NCI-H1417 treated with DMSO at 0.1 percent for 48 hours (cell line): ENCODE data around the gene REN.

Experiments used
- DNase-seq: peaks from one replicate; lab custom pipeline; 2025; lab: John Stamatoyannopoulos, UW

REN gene

GRCh38 chr1:204166219-204166618 is at the start of gene REN:
Gene REN (minus strand): TSS chr1:204166337. CDS start chr1:204166293, 44 bp downstream.
- DNase-seq: no peak

DNA sequence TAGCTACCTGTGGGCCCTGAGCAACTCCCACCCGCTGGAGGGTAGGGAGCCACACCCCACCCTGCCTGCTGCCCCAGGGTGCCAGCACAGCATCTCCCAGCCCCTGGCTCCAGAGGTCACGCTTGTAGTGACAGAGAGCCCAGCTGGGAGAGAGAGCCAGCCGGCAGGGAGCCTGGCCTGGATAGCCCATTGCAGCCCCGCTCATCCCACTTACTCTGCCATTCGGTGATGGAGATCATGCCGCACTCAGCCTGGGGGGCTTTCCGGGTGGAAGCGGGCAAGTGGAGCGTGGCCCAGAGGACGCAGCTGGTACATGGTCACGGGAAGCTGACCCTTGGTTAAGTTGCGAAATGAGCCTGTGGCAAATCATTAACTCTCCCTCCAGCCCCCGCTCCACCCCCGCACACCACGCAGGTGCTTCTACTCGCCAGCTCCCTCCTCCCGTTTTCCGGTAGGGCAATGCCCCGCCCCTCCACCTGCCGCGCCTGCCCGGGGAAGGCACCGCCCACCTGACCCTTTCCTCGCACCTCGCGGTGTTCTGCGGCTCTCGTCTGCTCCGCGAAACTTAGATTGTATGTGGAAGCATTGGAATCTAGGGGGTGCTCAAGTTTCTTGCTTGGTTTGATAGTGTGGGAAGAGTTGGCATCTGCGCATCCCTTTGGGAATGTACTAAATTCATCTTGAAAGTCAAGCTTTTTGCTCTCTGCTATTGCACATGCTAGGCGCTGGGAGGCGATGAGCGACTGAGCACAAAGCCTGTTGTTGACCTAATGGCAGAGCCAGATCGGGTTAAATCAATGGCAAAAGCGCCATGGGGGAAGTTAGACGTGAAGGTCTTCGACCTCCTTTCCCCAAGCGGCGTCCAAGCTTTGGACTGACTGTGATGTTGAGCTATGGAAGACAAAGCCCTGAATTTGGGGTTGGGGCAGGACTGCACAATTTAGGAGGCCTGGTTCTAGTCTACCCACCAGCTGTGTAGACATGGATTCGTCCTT is 47.8 kb upstream of the REN start, which contains the start of gene GOLT1A:
TSS of gene GOLT1A (minus strand) at position 321 of the 995 bp plus-strand sequence. CDS start at position 239, 82 bp downstream.
- DNase-seq: peak; percentile 7

- DNase-seq: no peak
Observed at GRCh38 chr1:204212715-204213114, 46.6 kb upstream of the REN start.

GRCh38 chr1:204211046-204211445 is 44.9 kb upstream of the REN start:
- DNase-seq: no peak

DNA sequence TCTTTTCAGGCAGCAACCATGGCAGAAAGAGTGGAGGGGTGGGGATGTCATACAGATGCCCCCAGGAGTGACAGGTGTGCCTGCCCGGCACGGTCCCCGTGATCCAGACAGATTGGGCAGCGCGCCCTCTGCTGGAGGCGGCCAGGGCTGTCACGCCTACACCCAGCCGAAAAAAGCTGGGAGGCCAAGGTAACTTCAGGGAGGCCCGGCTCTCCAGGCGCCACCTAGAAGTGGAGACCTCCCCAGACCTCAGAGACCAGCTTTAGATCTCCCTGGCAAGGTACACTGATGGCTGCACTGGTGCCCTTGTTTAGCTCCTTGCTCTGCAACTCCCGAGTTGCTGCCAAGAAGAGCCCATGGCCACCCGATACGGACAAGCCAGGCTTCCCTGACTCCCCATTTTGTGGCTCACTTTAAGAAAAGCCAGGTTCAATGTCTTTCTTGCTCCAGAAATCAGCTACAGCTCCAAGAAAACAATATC is 41.0 kb upstream of the REN start:
- no peak for DNase-seq

DNA sequence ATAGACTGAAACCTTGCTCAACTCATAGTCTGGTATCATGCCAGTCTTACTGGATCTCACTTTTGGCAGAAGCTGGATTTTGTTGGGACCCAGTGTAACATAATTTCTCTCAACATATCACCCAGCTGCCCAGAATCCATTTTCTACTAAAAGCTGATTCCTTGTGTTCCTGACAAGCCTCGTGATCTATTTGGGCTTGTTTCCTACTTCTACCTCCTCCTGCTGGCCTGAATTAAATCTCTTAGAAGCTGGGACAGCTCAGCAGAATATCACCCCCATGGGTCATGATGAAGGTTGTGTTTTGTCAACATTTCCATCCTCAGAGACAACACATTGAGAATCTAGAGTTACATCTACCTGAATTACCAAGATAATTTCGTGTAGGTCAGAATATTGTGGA is 40.0 kb upstream of the REN start:
- no peak for DNase-seq

GRCh38 chr1:204205486-204205885 is 39.3 kb upstream of the REN start:
- DNase-seq: no peak

- DNase-seq: no peak
Observed at GRCh38 chr1:204204944-204205343, 38.8 kb upstream of the REN start.

- no peak for DNase-seq
Observed at GRCh38 chr1:204203206-204203767, 37.1 kb upstream of the REN start.

DNA sequence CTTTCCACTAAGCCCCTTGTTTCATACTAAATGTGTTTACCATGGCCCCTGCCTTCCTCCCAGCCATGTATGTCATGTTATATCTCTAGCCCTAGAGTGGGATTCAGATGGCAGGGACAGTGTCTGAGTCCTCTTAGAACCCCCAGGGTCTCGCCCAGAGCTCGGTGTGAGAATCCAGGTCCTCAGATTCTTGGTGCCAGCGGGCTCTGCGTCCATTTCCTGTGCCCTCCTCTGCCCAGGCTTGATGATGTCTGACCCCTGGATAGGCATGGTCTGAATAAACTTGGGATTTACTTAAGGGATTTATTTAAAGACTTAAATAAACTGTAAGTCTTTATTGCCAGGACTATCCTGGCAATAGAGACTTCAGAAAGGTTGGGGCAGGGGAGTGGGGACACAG is 36.3 kb upstream of the REN start:
- DNase-seq: no peak

DNA sequence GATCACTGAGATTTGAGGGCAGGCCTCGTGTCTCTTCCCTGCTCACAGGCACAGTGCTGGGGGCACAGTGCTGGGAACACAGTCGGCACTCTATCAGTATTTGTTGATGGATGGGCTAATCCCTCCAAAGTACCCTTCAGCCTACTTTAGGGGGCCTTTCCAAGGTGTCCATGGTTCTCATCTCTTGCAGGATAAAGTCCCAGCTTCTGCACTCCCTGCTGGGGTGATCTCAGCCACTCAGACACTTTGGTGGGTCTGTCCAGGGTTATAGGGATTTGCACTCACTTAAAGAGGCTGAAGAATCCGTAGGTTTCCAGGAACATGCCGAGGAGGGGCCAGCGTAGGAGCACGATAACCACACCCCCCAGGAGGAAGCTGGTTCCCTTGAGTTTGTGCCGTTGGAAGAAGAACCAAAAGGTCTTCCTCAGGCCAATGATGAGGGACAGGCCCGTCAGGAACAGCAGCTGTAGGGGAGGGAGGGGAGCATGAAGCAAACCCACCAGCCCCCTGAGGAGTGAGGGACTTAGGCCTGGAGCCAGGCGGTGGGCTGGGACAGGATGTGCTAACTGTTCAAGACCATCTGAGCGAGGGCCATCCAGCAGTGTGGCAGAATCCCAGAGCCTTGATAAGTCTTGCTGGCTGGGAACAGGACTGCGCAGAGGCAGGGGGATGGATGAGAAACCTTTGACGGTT is 35.4 kb upstream of the REN start:
- DNase-seq: no peak

DNA sequence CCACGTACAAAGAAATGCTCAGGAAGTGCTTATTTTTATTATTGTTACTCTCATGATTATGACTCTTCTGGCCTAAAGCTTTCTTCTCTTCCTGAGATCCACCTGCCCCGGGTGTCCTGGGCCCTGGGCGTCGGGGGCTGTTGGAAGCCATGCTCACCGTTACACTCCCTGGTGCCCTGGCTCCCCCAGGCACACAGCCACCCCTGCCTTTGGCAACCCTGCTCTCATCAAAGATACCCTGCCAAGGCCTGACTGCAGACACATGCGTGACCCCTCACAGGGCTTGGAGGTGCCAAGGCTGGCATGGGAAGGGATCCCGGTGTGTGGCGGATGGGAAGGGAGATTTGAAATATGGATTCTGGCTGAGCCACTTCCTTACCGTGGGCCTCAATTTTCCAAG is 33.4 kb upstream of the REN start:
- no peak for DNase-seq

GRCh38 chr1:204198348-204199340 is 32.5 kb upstream of the REN start:
- DNase-seq: no peak

DNA sequence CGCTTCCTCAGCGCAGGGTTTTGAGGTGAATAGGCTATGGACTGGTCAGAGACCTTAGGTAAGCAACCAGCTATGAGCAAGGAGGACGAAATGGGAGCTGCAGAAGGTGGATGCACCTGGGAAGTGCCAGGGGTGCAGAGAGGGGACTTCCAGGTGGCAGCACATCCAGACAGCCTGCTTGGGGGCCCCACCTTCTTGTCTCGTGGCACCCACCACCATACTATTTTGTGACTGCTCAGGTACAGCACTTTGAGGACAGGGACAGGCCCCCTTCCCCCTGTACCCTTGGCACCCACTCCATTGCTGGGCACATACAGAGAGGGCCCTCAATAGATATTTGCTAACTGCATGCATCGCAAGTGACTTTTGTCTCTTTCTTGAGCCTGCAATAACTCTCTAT is 30.9 kb upstream of the REN start:
- DNase-seq: no peak

DNA sequence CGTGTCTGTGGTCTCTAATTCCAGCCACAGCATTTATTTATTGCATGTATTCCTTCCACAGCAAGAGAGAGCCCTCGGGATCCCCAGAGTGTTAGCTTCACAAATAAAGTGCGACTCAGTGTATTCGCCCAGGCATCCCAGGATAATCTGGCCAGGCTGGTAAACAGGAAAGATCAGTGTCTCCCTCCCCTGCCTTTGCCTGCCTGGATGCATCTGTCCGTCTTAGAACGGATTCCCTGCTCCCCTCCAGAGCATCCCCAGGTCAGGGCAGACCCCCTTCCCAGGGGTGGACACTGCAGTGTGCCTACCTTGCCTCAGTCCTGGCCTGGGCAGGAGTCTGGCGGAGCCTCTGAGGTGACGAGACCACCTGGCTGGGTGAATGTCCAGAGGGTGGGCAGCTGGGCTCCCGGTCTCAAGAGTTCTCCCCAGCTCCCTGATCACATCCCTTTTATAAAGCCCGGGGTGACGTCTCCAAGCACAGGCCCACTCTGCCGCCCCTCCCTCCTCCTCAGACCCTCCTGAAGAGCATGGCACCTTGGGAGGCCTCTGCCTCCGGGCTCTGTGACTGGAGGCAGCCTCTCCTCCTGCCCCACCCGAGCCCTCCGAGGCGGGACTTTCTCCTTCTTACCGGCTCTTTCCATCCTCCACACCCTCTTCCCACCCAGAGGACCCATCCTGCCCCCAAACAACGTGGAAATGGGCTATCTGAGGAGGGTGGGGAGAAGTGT is 30.1 kb upstream of the REN start, which contains the start of gene KISS1:
TSS of gene KISS1 (minus strand) at position 424 of the 728 bp plus-strand sequence. CDS start 3,615 bp downstream, outside the sequence.
- no peak for DNase-seq

- DNase-seq: no peak
Observed at GRCh38 chr1:204194771-204195170, 28.6 kb upstream of the REN start.

- no peak for DNase-seq
Observed at GRCh38 chr1:204194080-204194479, 27.9 kb upstream of the REN start.

GRCh38 chr1:204192589-204193352 is 26.6 kb upstream of the REN start:
- DNase-seq: no peak

DNA sequence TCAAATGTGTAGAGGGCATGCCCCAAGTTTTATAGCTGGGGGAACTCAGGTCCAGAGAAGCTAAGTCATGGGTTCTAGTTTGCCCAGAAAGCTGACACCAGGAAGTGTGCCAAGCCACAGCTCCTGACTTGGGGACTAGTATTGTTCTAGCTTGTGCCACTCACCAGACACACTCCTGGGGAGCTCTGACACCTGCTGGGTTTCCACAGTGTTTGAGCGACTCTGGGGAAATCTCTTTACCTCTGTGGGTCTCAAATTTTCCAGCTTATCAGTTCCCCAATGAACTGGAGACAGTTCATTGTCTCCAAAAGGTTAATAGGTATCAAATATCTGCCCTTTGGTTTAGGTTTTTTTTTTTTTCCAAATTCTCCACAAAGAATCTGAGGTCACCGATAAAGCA is 25.9 kb upstream of the REN start:
- no peak for DNase-seq

DNA sequence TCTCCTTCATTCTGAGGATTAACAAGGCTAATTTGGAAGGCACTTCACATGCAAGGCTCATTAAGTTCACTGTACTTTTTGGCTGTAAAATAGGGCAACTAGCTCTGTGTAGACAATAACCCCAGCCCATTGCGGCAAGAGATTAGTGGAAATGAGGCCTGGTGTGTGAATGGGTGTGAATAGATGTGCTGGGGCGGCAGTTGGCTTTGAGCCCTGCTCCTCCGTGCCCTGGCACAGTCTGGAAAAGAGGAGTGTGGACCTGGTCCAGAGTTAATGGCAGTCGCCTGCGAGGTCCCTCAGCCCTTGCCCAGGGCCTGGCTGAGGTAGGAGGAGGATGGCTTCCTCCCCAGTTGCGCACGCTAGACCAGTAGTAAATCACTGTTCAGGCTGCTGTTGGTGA is 25.3 kb upstream of the REN start:
- no peak for DNase-seq
